Activated CD4-positive, CD25-positive, alpha-beta regulatory T cell treated with anti-CD3 and anti-CD28 coated beads, Interleukin-2, amount 50 U/mL, for 16 hours (primary cell): ENCODE data around the gene RGS8.
"Not testable (repeated sequence)": the region's sequence is repeated elsewhere in the genome, so short reads cannot be mapped to it uniquely, and the experiment has no call there.

Source experiments
- DNase-seq: peaks from one replicate; pipeline ENCODE4 v3.0.0-alpha.2; 2020; ENCODE audit warnings: low read depth, low spot score

The RGS8 gene

GRCh38 chr1:182702826-182703524 lies 18.6 kb upstream of the RGS8 start:
- no peak for DNase-seq

GRCh38 chr1:182700351-182700709 lies 15.9 kb upstream of the RGS8 start:
- no peak for DNase-seq

- no peak for DNase-seq
These were observed 15.3 kb upstream of the RGS8 start for GRCh38 chr1:182699393-182700350.

- DNase-seq: no peak
These were observed 14.6 kb upstream of the RGS8 start for GRCh38 chr1:182698971-182699370.

- DNase-seq: not testable (repeated sequence)
These were observed 8.8 kb upstream of the RGS8 start for GRCh38 chr1:182693139-182693538.

GRCh38 chr1:182690886-182691443 lies 6.6 kb upstream of the RGS8 start:
- DNase-seq: no peak

- no peak for DNase-seq
These were observed 4.2 kb upstream of the RGS8 start for GRCh38 chr1:182688436-182689205.

- DNase-seq: no peak
These were observed 3.0 kb upstream of the RGS8 start for GRCh38 chr1:182687361-182687760.

- DNase-seq: no peak
These were observed 2.1 kb upstream of the RGS8 start for GRCh38 chr1:182686446-182686845.

- no peak for DNase-seq
These were observed 828 bp upstream of the RGS8 start for GRCh38 chr1:182685215-182685614.

- DNase-seq: no peak
These were observed 1.4 kb downstream of the RGS8 start for GRCh38 chr1:182682898-182683501.

- no peak for DNase-seq
These were observed 2.0 kb downstream of the RGS8 start for GRCh38 chr1:182682406-182682805.

GRCh38 chr1:182681568-182681912 lies 2.8 kb downstream of the RGS8 start:
- DNase-seq: no peak

GRCh38 chr1:182680901-182681567 lies 3.4 kb downstream of the RGS8 start:
- no peak for DNase-seq

GRCh38 chr1:182680408-182680807 lies 4.0 kb downstream of the RGS8 start:
- no peak for DNase-seq

- DNase-seq: no peak
These were observed 4.7 kb downstream of the RGS8 start for GRCh38 chr1:182679684-182680083.

GRCh38 chr1:182677397-182678098 lies 6.8 kb downstream of the RGS8 start:
- DNase-seq: no peak

- DNase-seq: no peak
These were observed 8.1 kb downstream of the RGS8 start for GRCh38 chr1:182676274-182676673.

GRCh38 chr1:182674346-182675246 lies 9.8 kb downstream of the RGS8 start:
- DNase-seq: no peak
